HAP-1 (cell line): Measurements from ENCODE around the gene SCML1.
A peak's percentile ranks its signal among the peaks of the same experiment; 100 is the strongest.

ENCODE experiments used
- DNase-seq, 2 experiments: peaks; one replicate each; pipeline ENCODE4 v3.0.0-alpha.2; 2016 to 2020; ENCODE audit warnings: low spot score in 2 of 2
- H3K27me3 ChIP-seq: fragments of 250-450 bp; sonication (Bioruptor Pico); 2 replicates; pipeline ENCODE4 v1.5.1; 2020; ENCODE audit warnings: low read depth, mild to moderate bottlenecking, moderate library complexity
- H3K36me3 ChIP-seq: fragments of 250-450 bp; sonication (Bioruptor Pico); replicated peaks from 2 replicates; pipeline ENCODE4 v1.5.1; 2020; ENCODE audit warnings: mild to moderate bottlenecking
- H3K4me1 ChIP-seq: fragments of 250-450 bp; sonication (Bioruptor Pico); 2 replicates; pipeline ENCODE4 v1.5.1; 2020; ENCODE audit warnings: mild to moderate bottlenecking
- H3K4me3 ChIP-seq: fragments of 250-450 bp; sonication (Bioruptor Pico); 2 replicates; pipeline ENCODE4 v1.5.1; 2020; ENCODE audit warnings: mild to moderate bottlenecking, moderate library complexity
- H3K9me3 ChIP-seq: fragments of 250-450 bp; sonication (Bioruptor Pico); 2 replicates; pipeline ENCODE4 v1.5.1; 2020; ENCODE audit warnings: mild to moderate bottlenecking, moderate library complexity
- in situ Hi-C: fragments of 300-500 bp; cut with MboI; formaldehyde crosslinking; loops from 3 replicates; pipeline ENCODE4 v1.14.3; 2020; ENCODE audit warnings: low sequenced_read_pairs, inconsistent platforms, mixed read lengths

The SCML1 gene

DNA sequence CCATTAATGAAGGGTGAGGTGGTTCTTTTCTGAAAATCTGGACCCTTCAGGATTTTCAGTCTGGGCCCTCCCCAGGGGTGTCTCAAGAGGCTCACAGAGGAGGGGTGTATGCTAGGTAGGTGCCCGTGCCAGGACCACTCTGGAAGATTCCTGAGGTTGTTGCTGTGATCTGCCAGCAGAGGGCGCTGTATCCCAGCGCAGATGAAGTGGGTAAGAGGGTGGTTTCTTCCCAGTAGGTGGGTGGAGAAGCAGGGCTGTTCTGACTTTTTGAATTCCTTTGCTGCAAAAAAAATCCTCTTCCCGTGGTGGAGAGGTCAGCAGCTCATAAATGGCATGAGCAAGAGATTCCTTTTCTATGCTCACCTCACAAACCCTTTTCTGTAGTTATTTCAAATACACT lies 51.1 kb downstream of the SCML1 start:
- DNase-seq: peak; percentile 54 to 71
- Histone ChIP-seq H3K27me3 (no peaks in the 10 kb centered on the region), H3K4me1 (peaks cover 3% of the 10 kb centered on the region; the same call in 1 of the 2 replicates), H3K36me3 (no peaks in the 10 kb centered on the region), H3K9me3 (no peaks in the 10 kb centered on the region), H3K4me3 (no peak overlapping the region)
- in situ Hi-C loops: no loop called here

DNA sequence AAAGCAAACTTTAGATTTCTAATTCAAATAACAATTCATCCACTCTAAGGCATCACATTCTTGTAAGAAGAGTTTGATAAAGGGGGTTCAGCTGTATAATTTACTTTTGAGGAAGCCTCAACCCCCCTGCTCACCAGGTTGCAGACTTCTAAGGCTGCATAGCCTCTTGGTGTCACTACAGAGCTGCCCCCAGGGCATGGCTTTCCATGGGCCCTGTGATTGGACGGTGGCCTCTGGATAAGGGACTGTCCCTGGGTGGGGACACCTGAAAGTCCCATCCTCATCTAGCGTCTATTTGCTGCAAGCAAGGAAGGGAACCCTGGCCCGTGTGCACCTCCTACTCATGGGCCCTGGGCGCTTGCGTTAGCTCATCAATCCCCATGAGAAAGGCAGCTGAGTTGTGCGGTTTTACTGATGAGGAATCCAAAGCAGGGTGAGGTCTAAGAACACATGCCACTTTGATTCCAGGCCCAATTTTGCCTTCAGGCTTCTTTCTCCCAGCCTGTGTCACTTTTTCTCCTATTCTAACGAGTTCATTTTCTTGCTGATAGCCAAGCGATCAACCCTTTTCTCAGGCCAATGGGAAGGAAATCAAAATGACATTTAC lies 51.8 kb downstream of the SCML1 start:
- H3K36me3 ChIP-seq: no peaks in the 10 kb centered on the region
- no peaks in the 10 kb centered on the region for H3K27me3 ChIP-seq
- no peak overlapping the region for H3K4me3 ChIP-seq
- in situ Hi-C loops: no loop called here
- no peaks in the 10 kb centered on the region for H3K9me3 ChIP-seq
- DNase-seq: peak in 1 of 2 experiments; percentile 13
- peaks cover 3% of the 10 kb centered on the region; the same call in 1 of the 2 replicates for H3K4me1 ChIP-seq

DNA sequence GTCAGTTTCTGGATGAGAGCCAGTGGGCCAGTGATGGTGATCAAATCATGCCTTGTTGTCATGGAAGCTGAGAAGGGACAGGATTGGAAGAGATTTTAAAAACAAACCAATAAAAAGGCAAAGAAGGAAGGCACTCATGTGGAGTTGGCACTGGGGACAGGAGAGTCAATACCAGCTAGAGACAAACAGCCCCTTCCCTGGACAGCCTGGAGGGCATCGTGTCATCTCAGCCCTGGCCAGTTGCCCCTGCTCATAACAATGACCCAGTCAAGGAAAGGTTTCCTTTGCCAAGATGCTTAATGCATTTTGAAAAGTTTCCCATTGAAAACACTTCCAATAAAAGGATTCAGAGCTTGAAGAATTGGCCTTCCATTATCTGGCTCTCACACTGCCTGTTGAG lies 55.5 kb downstream of the SCML1 start:
- Histone ChIP-seq H3K4me1 (no peaks in the 10 kb centered on the region), H3K36me3 (no peaks in the 10 kb centered on the region), H3K27me3 (no peaks in the 10 kb centered on the region), H3K4me3 (no peak overlapping the region), H3K9me3 (no peaks in the 10 kb centered on the region)
- in situ Hi-C loops: no loop called here
- DNase-seq: no peak

DNA sequence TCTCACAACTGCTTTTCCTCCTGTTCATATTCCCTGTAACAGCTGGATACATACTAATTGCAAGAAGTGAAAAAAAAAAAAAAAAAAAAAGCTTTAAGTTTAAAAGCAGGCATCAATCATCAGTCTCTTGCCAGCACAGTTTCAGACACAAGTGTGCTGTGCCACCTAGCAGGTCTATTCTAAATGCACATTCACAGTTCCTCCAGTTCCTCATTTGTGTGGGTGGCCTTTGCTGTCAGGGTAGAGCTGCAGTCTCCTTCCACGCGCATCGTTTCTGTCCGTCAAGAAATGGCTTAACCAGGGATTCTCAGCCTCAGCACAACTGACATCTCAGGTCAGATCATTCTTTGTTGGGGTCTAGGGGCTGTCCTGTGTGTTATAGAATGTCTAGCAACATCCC lies 61.6 kb downstream of the SCML1 start:
- H3K4me3 ChIP-seq: no peak overlapping the region
- no peaks in the 10 kb centered on the region for H3K36me3 ChIP-seq
- in situ Hi-C loops: no loop called here
- H3K4me1 ChIP-seq: no peaks in the 10 kb centered on the region
- 0 out of 2 replicates have a peak, but pooled peaks cover 2% of the 10 kb centered on the region for H3K27me3 ChIP-seq
- no peak for DNase-seq
- H3K9me3 ChIP-seq: no peaks in the 10 kb centered on the region

DNA sequence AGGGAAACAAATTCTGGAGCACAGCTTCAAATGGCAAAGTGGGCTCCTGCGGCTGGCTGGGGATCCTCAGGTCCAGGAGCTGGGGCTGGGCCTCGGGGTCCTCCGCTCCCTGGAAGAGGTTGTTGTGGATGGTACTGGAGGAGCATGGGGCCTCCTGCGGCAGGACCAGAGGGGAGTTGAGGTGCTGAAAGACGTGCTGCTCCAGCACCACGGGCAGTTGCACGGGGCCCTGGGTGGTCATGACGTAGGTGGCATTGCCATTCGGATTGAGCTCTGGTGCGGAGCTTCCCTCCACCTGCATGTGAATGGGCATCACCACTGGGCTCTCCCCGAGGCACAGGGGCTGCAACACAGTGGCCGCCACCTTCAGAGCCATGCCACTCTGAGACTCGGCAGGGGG lies 64.1 kb downstream of the SCML1 start:
- in situ Hi-C loops: no loop called here
- no peak for DNase-seq
- no peak overlapping the region for H3K4me3 ChIP-seq
- no peaks in the 10 kb centered on the region for H3K9me3 ChIP-seq
- 0 out of 2 replicates have a peak, but pooled peaks cover 2% of the 10 kb centered on the region for H3K27me3 ChIP-seq
- no peaks in the 10 kb centered on the region for H3K36me3 ChIP-seq
- no peaks in the 10 kb centered on the region for H3K4me1 ChIP-seq

DNA sequence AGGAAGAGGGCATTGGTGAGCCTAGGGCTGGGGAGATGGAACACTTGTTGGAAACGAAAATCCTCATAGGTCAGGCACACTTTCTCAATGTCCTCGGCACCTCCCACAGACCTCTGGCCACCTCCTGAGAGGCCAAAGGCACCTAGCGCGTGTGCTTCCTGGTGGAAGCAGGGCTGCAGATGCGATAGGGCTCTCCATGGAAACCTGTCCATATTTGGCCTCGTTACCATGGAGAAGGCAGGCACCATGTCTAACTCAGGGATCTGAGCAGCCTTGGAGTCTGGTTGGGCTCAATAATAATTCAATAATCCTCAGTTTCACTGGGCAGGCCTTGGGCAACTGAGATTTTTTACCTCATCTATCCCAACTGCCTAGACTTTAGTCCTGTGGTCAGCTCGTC lies 65.5 kb downstream of the SCML1 start:
- Histone ChIP-seq H3K9me3 (no peaks in the 10 kb centered on the region), H3K4me3 (no peak overlapping the region), H3K36me3 (no peaks in the 10 kb centered on the region), H3K4me1 (no peaks in the 10 kb centered on the region), H3K27me3 (0 out of 2 replicates have a peak, but pooled peaks cover 2% of the 10 kb centered on the region)
- in situ Hi-C loops: no loop called here
- no peak for DNase-seq

DNA sequence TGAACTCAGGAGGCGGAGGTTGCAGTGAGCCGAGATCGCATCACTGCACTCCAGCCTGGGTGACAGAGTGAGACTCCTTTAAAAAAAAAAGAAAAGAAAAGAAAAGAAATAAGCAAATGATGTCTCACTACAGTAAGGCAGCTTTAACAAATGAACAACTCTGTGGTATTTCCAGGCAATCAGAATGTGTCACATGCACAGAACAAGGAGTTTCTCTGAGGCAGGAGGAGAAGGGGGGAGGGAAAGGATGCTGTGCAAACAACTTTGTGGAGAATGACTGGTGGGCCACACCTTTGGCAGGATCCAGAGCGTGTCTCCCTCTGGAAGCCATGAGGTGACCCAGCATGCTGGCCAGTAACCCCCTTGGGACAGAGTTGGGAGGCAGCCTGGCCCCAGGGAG lies 66.2 kb downstream of the SCML1 start:
- no peaks in the 10 kb centered on the region for H3K9me3 ChIP-seq
- H3K36me3 ChIP-seq: no peaks in the 10 kb centered on the region
- in situ Hi-C loops: no loop called here
- 0 out of 2 replicates have a peak, but pooled peaks cover 2% of the 10 kb centered on the region for H3K27me3 ChIP-seq
- DNase-seq: no peak
- H3K4me3 ChIP-seq: no peak overlapping the region
- no peaks in the 10 kb centered on the region for H3K4me1 ChIP-seq
